HG03280 (cell line): ENCODE measurements around the gene ZBP1.

Experiments
- ATAC-seq: cut with Tn5 transposase; IDR thresholded peaks from one replicate; pipeline ENCODE4 v1.9.1; 2021; ENCODE audit warnings: mild to moderate bottlenecking, moderate library complexity; ENCODE audit not compliant: unreplicated experiment

Gene ZBP1

GRCh38 chr20:57658833-57659516 lies 38.7 kb upstream of the ZBP1 start:
- no peak for ATAC-seq

GRCh38 chr20:57658447-57658832 lies 38.2 kb upstream of the ZBP1 start:
- ATAC-seq, result no peak

GRCh38 chr20:57657535-57658446 lies 37.6 kb upstream of the ZBP1 start:
- no peak for ATAC-seq

- ATAC-seq, result no peak
Measured at GRCh38 chr20:57656821-57657534, 36.8 kb upstream of the ZBP1 start.

- ATAC-seq, result no peak
Measured at GRCh38 chr20:57656252-57656820, 36.1 kb upstream of the ZBP1 start.

GRCh38 chr20:57655809-57656155 lies 35.6 kb upstream of the ZBP1 start:
- no peak for ATAC-seq

GRCh38 chr20:57654998-57655808 lies 35.0 kb upstream of the ZBP1 start:
- ATAC-seq, result no peak

GRCh38 chr20:57654363-57654997 lies 34.3 kb upstream of the ZBP1 start:
- no peak for ATAC-seq

GRCh38 chr20:57653910-57654309 lies 33.7 kb upstream of the ZBP1 start:
- no peak for ATAC-seq

- no peak for ATAC-seq
Measured at GRCh38 chr20:57653546-57653900, 33.3 kb upstream of the ZBP1 start.

- no peak for ATAC-seq
Measured at GRCh38 chr20:57652606-57653545, 32.6 kb upstream of the ZBP1 start.

- no peak for ATAC-seq
Measured at GRCh38 chr20:57651881-57652605, 31.8 kb upstream of the ZBP1 start.

GRCh38 chr20:57650756-57651483 lies 30.7 kb upstream of the ZBP1 start:
- no peak for ATAC-seq

GRCh38 chr20:57650266-57650665 lies 30.0 kb upstream of the ZBP1 start:
- ATAC-seq, result no peak

- no peak for ATAC-seq
Measured at GRCh38 chr20:57649617-57650015, 29.4 kb upstream of the ZBP1 start.

- no peak for ATAC-seq
Measured at GRCh38 chr20:57648878-57649616, 28.8 kb upstream of the ZBP1 start.
